GM12801 (cell line): ENCODE results near the gene VMAC.

ENCODE experiments used
- CTCF ChIP-seq: IDR thresholded peaks from one replicate; pipeline ENCODE4 v1.5.1; 2011; ENCODE audit warnings: control low read depth; ENCODE audit not compliant: insufficient read length; ENCODE audit errors: extremely low read depth

Gene VMAC

DNA sequence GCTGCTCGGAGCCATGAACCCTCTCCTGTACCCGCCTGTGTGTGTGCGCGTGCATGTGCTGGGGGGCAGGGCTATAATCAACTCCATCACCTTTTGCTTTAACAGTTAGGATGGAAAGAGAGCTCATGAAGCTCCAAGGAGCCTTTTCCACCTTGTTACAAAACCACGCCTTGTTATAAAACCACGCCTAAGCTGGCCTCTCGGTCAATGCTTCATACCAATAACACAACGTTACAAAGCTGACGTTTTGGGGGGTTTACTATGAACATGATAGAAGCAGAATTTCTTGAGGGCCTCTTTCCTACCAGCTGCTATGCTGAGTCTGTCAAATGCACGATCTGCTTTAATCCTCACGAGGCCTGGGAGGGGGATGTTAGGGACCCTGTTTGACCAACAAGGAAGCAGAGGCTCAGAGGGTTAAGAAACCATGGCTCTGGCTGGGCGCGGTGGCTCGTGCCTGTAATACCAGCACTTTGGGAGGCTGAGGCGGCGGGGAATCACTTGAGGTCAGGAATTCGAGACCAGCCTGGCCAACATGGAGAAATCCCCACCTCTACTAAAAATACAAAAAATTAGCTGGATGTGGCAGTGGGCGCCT, 21.3 kb downstream of the VMAC start:
- no peak for TF ChIP-seq CTCF

GRCh38 chr19:5926641-5927440, 22.2 kb downstream of the VMAC start:
- no peak for TF ChIP-seq CTCF

DNA sequence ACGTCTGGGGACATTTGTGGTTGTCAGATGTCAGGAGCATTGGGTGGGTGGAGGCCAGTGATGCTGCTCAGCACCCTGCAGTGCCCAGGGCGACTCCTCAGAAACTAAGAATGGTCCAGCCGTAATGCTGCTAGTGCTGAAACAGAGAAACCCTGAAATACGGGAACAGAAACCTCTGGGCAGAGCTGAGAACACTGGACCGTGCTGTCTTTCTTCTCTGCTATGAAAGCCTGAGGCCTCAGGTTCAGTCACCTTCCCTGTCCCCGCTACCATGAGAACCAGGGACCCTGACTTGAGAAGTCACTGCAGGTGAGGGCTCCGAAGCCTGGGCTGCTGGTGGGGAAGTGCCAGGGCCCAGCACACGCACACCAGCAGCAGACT, 22.8 kb downstream of the VMAC start:
- no peak for TF ChIP-seq CTCF

- TF ChIP-seq CTCF = no peak
Observed at GRCh38 chr19:5929179-5929578, 24.5 kb downstream of the VMAC start.

GRCh38 chr19:5929625-5930024, 25.0 kb downstream of the VMAC start:
- no peak for TF ChIP-seq CTCF

DNA sequence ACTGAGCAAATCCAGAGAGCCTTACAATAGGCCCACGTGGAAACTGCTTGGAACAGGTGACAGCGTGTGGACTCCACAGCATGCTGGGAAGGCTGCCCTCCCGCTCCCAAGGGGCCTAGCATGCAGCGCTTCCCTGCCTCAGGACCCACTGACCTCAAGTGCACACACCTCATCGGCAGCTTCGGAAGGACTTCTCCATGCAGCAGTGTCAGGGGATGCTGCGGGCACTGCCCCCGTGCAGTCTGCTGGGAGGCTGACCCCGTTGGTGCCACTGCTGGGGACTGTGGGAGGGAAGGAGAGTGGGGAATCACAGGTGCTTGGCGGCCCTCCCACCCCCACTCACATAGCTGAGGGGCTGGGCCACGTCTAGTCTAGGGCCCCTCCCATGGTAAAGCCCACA, 26.6 kb downstream of the VMAC start:
- TF ChIP-seq CTCF = no peak

DNA sequence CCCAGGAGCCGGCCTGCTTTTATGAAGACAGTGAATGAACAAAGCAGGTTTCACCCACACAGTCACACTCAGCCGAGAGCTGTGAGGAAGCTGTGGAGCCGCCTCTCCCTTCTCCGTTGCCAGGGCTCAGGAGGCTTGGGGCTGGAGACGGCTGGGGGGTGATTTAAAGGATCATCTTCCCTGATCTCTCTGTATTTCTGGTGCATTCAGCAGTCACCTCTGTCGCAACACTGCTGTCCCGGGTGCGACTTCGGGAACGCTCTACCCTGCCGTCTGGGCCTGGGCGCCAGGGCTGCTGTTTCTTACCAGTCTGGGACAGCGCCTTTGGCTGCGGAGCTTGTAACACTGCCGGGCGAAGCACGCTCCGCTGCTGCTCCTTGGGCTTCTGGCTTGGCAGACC, 27.5 kb downstream of the VMAC start:
- TF ChIP-seq CTCF = no peak
